ENCODE data around the gene TTC4.
"Not testable (repeated sequence)": the region's sequence is repeated elsewhere in the genome, so short reads cannot be mapped to it uniquely, and the experiment has no call there.

- TF ChIP-seq EZH2phosphoT487 (IDR thresholded peaks at IDR 0.05; ENCODE audit: borderline replicate concordance, low read length); CTCF (IDR thresholded peaks at IDR 0.05; ENCODE audit: low read depth, low read length, poor library complexity, severe bottlenecking): not testable (repeated sequence)
These were observed 60.4 kb downstream of the TTC4 start for GRCh38 chr1:54775828-54776721.

All from DOHH2 (cell line).